AG04450 (cell line): Measurements from ENCODE around the gene SHMT2. TPM values are rescaled to one million over a fixed set of nuclear protein-coding genes. Genes with fewer than 3 reads are reported as not detected.

Experiments
- CTCF ChIA-PET: fragments of 300-600, 350-600 bp; formaldehyde crosslinking; extraction: SDS; loops from one replicate; lab custom pipeline; 2022; ENCODE audit warnings: antibody characterized with exemption, inconsistent platforms; lab: Charles Lee
- POLR2A ChIA-PET: fragments of 350-600 bp; formaldehyde crosslinking; extraction: SDS; loops from one replicate; lab custom pipeline; 2021; ENCODE audit warnings: antibody characterized with exemption, inconsistent platforms; lab: Yijun Ruan, JAX
- DNase-seq: peaks from one replicate; pipeline ENCODE4 v3.0.0-alpha.2; 2011; ENCODE audit warnings: low read depth, low spot score
- H3K27ac ChIP-seq: one replicate; pipeline ENCODE4 v1.5.1; 2012; ENCODE audit warnings: low read depth, low read length, control low read depth
- H3K27me3 ChIP-seq: one replicate; pipeline ENCODE4 v1.6.0; 2012; ENCODE audit warnings: low read length; ENCODE audit not compliant: control insufficient read depth, insufficient read depth
- H3K4me3 ChIP-seq: 2 replicates; pipeline ENCODE4 v1.5.1; 2011; ENCODE audit warnings: mild to moderate bottlenecking, low read depth, low read length, control low read depth
- H3K9me3 ChIP-seq: 2 replicates; pipeline ENCODE4 v1.5.1; 2012; ENCODE audit warnings: low read length; ENCODE audit not compliant: control insufficient read depth, insufficient read depth
- polyA plus RNA-seq: library from polyadenylated mRNA; depleted of rRNA; stranded (reverse); fragments of >200 nt; gene quantifications from 2 replicates; pipeline ENCODE4 v1.2.3, GENCODE V29; 2011
- TF ChIP-seq, protein P1 (sequence below): IDR thresholded peaks from 2 replicates; pipeline ENCODE4 v1.5.1; 2011; ENCODE audit warnings: low read depth, low read length, control low read depth, inconsistent platforms

The SHMT2 gene
- polyA plus RNA-seq, 1 experiment = 266 TPM

DNA sequence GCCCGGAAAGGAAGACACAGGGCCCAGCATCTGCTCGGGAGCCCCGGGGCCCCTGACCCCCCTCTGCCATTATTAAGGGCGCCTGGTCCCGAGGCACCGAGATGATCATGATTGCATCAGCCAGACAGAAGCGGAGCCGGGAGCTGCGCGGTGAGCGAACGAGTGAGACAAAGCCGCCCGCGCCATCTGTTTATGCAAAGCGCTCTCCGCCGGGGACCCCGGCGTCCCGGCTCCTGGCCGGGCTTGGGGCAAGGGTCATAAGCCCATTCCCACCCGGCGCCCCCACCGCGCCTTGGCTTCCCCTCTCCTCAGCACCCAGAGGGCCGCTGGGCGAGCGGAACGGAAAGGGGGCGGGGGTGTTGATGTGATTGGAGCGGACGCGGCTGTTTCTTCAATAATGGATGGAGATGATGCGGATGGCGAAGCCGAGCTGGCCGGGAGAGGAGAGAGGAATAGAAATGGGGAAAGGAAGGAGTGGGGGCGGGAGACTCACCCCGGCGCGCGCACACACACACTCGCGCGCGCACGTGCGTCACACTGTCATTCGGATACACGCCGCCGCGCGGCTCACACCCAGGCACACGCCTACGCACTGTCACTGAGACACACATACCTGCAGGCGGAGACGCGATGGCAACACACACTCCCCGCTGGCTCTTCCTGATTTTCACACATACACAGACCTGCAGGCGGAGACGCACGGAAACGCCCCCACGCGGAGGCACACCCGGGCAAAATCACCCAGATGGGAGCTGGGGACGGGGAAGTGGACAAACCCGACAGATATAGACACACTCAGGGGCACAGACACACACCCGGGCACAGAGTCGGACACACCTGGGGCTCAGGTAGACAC, 10.8 kb downstream of the SHMT2 start:
- DNase-seq = no peak
- TF ChIP-seq, protein P1, sequence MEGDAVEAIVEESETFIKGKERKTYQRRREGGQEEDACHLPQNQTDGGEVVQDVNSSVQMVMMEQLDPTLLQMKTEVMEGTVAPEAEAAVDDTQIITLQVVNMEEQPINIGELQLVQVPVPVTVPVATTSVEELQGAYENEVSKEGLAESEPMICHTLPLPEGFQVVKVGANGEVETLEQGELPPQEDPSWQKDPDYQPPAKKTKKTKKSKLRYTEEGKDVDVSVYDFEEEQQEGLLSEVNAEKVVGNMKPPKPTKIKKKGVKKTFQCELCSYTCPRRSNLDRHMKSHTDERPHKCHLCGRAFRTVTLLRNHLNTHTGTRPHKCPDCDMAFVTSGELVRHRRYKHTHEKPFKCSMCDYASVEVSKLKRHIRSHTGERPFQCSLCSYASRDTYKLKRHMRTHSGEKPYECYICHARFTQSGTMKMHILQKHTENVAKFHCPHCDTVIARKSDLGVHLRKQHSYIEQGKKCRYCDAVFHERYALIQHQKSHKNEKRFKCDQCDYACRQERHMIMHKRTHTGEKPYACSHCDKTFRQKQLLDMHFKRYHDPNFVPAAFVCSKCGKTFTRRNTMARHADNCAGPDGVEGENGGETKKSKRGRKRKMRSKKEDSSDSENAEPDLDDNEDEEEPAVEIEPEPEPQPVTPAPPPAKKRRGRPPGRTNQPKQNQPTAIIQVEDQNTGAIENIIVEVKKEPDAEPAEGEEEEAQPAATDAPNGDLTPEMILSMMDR = 0 out of 2 replicates have a peak, but pooled peaks have one; percentile 1
- peak overlapping the region; percentile 89 for H3K27ac ChIP-seq

DNA sequence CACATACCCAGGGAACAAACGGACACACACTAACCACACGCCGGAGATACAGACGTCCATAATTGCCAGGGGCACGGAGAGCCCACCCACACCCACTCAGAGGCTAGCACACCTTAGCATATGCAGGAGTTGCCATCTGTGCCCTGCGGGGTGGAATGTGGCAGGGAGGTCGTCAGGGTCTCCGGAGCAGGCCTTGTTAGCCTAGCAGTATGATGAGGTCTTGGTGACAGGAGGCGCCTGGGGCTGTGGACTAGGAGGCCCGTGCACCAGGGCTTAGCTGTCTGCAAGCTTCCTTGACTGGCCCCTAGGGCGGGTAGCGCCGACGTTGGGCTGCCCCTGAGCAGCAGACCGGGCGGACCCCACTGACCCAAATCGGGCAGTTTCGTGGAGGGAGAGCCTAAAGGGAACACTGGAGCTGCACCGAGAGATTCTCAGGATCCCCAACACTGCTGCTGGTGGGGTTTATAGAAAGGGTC, 11.5 kb downstream of the SHMT2 start:
- peaks cover 3% of the 10 kb centered on the region; the same call in 1 of the 2 replicates for H3K9me3 ChIP-seq
- no peak overlapping the region for H3K27ac ChIP-seq
- peak overlapping the region; percentile 68 for H3K4me3 ChIP-seq
- ChIA-PET POLR2A (interaction anchor here (4.5 kb wide), 1 partner anchor 11 kb away, joined by 58 read pairs; the partner anchor contains the start of gene SHMT2), CTCF (interaction anchor here (0.6 to 10.5 kb wide), 9 partner anchors 8 to 218 kb away, joined by 3 to 161 read pairs (median 5); partner anchors contain the start of genes NEMP1, NXPH4, SHMT2 and STAC3)
- TF ChIP-seq, protein P1 = peak; percentile 2; the same call in 1 of the 2 replicates
- DNase-seq = no peak
- H3K27me3 ChIP-seq = peaks cover 20% of the 10 kb centered on the region

More for the DNA sequence above, 10.8 kb downstream of the SHMT2 start:
- H3K27me3 ChIP-seq = peaks cover 20% of the 10 kb centered on the region
- H3K4me3 ChIP-seq = peak overlapping the region; percentile 68
- ChIA-PET CTCF (interaction anchor here (1.1 to 10.5 kb wide), 9 partner anchors 7 to 218 kb away, joined by 3 to 161 read pairs (median 7); partner anchors contain the start of genes NXPH4, SHMT2 and STAC3), POLR2A (interaction anchor here (0.6 to 4.5 kb wide), 4 partner anchors 10 to 223 kb away, joined by 3 to 58 read pairs (median 4); partner anchors contain the start of gene SHMT2)
- H3K9me3 ChIP-seq = peaks cover 3% of the 10 kb centered on the region; the same call in 1 of the 2 replicates

DNA sequence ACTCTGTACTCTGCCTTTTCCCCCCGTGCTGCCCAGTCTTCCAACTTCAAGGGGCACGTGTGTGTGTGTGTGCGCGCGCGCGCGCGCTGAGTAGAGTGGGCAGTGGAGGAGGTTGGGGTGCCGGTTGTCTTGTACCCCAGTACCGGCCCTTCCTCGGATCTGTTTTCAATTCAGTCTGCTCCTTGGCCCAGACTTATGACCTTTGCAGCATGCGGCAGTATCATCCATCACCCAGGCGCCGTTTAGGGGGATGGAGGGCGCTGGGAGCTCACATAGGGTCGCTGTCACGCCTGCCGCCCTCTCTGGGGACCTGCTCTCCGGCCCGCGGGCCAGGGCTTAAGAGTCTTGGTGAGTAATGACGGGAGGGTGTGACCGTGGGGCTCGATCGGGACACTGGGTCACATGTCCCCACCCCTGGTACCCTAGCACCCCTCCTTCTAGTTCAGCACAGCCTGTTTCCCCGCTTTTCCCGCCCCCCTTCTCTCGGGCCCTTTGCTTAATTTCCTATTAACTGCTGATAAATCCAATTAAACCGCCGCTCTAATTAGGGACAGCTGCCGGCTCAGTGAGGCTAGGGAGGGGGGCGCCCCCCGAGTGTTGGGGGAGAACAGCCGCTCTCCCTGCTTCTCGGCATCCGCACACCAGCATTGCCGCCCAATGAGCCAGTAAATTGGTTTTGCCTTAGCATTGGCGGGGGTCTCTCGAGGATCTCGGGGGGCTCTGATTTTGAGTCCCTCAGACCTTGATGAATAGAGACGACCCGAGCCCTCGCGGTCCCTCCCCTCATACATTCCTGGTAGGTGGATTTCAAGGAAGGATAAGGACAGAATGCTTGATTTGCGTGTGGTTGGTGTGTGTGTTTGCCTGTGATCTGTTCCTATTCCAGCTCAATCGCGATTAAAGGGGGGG, 12.1 kb downstream of the SHMT2 start:
- TF ChIP-seq, protein P1 = no peak
- ChIA-PET POLR2A (interaction anchor here (0.6 to 4.5 kb wide), 2 partner anchors 12 to 244 kb away, joined by 4 to 58 read pairs; partner anchors contain the start of gene SHMT2), CTCF (interaction anchor here (0.6 to 10.5 kb wide), 20 partner anchors 9 to 217 kb away, joined by 3 to 161 read pairs (median 5); partner anchors contain the start of genes INHBE, NEMP1, NXPH4 and SHMT2)
- H3K9me3 ChIP-seq = peaks cover 3% of the 10 kb centered on the region; the same call in 1 of the 2 replicates
- no peak overlapping the region for H3K27ac ChIP-seq
- no peak for DNase-seq
- H3K4me3 ChIP-seq = peak overlapping the region; percentile 68
- peaks cover 20% of the 10 kb centered on the region for H3K27me3 ChIP-seq

DNA sequence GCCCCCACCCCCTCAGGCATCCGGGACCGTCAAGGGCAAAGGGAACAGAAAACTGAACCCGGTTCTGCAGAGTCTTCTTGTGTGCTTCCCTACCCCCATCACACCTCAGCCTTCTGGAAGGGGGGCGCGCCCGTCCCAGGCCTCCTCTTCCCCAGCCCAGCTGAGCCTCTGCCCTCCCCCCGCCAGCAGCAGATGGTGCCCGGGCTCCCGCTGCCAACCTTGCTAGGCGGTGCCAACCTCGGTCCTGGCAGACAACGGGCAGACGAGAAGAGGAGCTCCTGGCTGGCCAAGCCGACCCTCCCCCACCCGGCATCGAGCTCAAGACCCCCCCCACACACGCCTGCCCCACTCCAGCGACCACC, 12.8 kb downstream of the SHMT2 start:
- Histone ChIP-seq H3K27me3 (peaks cover 20% of the 10 kb centered on the region), H3K27ac (no peak overlapping the region), H3K9me3 (peaks cover 3% of the 10 kb centered on the region; the same call in 1 of the 2 replicates), H3K4me3 (no peak overlapping the region)
- TF ChIP-seq, protein P1 = no peak
- no peak for DNase-seq
- POLR2A ChIA-PET = interaction anchor here (0.5 to 1.5 kb wide), 3 partner anchors 13 to 245 kb away, joined by 4 to 7 read pairs (median 6); partner anchors contain the start of gene SHMT2
- CTCF ChIA-PET = interaction anchor here (0.9 to 10.5 kb wide), 23 partner anchors 9 to 217 kb away, joined by 3 to 161 read pairs (median 5); partner anchors contain the start of genes GLI1, INHBE, NEMP1 and NXPH4
